IPS DF 6.9 (cell line): Measurements from ENCODE around the gene PNMA8A.

Source experiments
- DNase-seq: peaks from one replicate; pipeline ENCODE4 v3.0.0-alpha.2; 2013; ENCODE audit warnings: low read depth, low spot score
- H3K27ac ChIP-seq: one replicate; pipeline ENCODE4 v1.5.1; 2013; ENCODE audit warnings: low read length, control low read depth
- H3K27me3 ChIP-seq: 2 replicates; pipeline ENCODE4 v1.6.1; 2013; ENCODE audit warnings: mild to moderate bottlenecking, low read length; ENCODE audit not compliant: control insufficient read depth, insufficient read depth
- H3K36me3 ChIP-seq: 2 replicates; pipeline ENCODE4 v1.6.1; 2013; ENCODE audit warnings: low read length; ENCODE audit not compliant: control insufficient read depth, insufficient read depth
- H3K4me1 ChIP-seq: 2 replicates; pipeline ENCODE4 v1.6.1; 2013; ENCODE audit warnings: low read length; ENCODE audit not compliant: control insufficient read depth, insufficient read depth
- H3K4me3 ChIP-seq: 2 replicates; pipeline ENCODE4 v1.5.1; 2013; ENCODE audit warnings: mild to moderate bottlenecking, low read length
- H3K9me3 ChIP-seq: 2 replicates; pipeline ENCODE4 v1.6.1; 2013; ENCODE audit warnings: low read length, inconsistent platforms; ENCODE audit not compliant: control insufficient read depth, insufficient read depth
- WGBS: extraction: QIAGEN DNeasy Blood & Tissue Kit; methylation state at CpG from one replicate; pipeline ENCODE4 v1.1.7; 2013; ENCODE audit warnings: mixed read lengths, missing lambda C conversion rate; ENCODE audit not compliant: insufficient read length, insufficient coverage; 5-methylcytosine and 5-hydroxymethylcytosine counted together

Gene PNMA8A

GRCh38 chr19:46492841-46493235 is 21.5 kb upstream of the PNMA8A start:
- no peak for DNase-seq
- Histone ChIP-seq H3K27me3 (peaks cover 17% of the 10 kb centered on the region; the same call in 1 of the 2 replicates), H3K4me1 (peaks cover 1% of the 10 kb centered on the region), H3K36me3 (no peaks in the 10 kb centered on the region), H3K27ac (no peak overlapping the region), H3K9me3 (no peaks in the 10 kb centered on the region), H3K4me3 (peak overlapping the region; percentile 29; the same call in 1 of the 2 replicates)
- WGBS, result no CpG with 5 or more reads among the region's 17 CpGs

GRCh38 chr19:46491975-46492682 is 20.8 kb upstream of the PNMA8A start:
- Histone ChIP-seq H3K27me3 (peaks cover 17% of the 10 kb centered on the region; the same call in 1 of the 2 replicates), H3K27ac (no peak overlapping the region)

GRCh38 chr19:46490774-46491173 is 19.4 kb upstream of the PNMA8A start:
- H3K4me1 ChIP-seq, result peaks cover 3% of the 10 kb centered on the region
- H3K27ac ChIP-seq, result no peak overlapping the region
- no peak for DNase-seq
- peaks cover 17% of the 10 kb centered on the region; the same call in 1 of the 2 replicates for H3K27me3 ChIP-seq
- H3K9me3 ChIP-seq, result no peaks in the 10 kb centered on the region
- no peak overlapping the region for H3K4me3 ChIP-seq
- no CpG with 5 or more reads among the region's 9 CpGs for WGBS
- H3K36me3 ChIP-seq, result no peaks in the 10 kb centered on the region

More at GRCh38 chr19:46491975-46492682, 20.8 kb upstream of the PNMA8A start:
- WGBS, result no CpG with 5 or more reads among the region's 18 CpGs
- Histone ChIP-seq H3K36me3 (no peaks in the 10 kb centered on the region), H3K9me3 (no peaks in the 10 kb centered on the region), H3K4me3 (no peak overlapping the region), H3K4me1 (peaks cover 3% of the 10 kb centered on the region)
- DNase-seq, result no peak

- no peaks in the 10 kb centered on the region for H3K9me3 ChIP-seq
- no peak for DNase-seq
- peaks cover 17% of the 10 kb centered on the region; the same call in 1 of the 2 replicates for H3K27me3 ChIP-seq
- WGBS, result no CpG with 5 or more reads among the region's 52 CpGs
- peak overlapping the region; percentile 38; the same call in 1 of the 2 replicates for H3K4me3 ChIP-seq
- no peak overlapping the region for H3K27ac ChIP-seq
- no peaks in the 10 kb centered on the region for H3K36me3 ChIP-seq
- H3K4me1 ChIP-seq, result peaks cover 3% of the 10 kb centered on the region
Measured at GRCh38 chr19:46489445-46490272, 18.3 kb upstream of the PNMA8A start.

- Histone ChIP-seq H3K4me1 (peaks cover 3% of the 10 kb centered on the region), H3K27ac (no peak overlapping the region), H3K9me3 (no peaks in the 10 kb centered on the region), H3K4me3 (no peak overlapping the region), H3K27me3 (peaks cover 11% of the 10 kb centered on the region; the same call in 1 of the 2 replicates), H3K36me3 (no peaks in the 10 kb centered on the region)
- WGBS, result no CpG with 5 or more reads among the region's 11 CpGs
- DNase-seq, result no peak
Measured at GRCh38 chr19:46488551-46488950, 17.2 kb upstream of the PNMA8A start.

- no peak for DNase-seq
- H3K27me3 ChIP-seq, result peaks cover 11% of the 10 kb centered on the region; the same call in 1 of the 2 replicates
- no peaks in the 10 kb centered on the region for H3K36me3 ChIP-seq
- H3K4me1 ChIP-seq, result peaks cover 3% of the 10 kb centered on the region
- peak overlapping the region; percentile 1; the same call in 1 of the 2 replicates for H3K4me3 ChIP-seq
- H3K27ac ChIP-seq, result no peak overlapping the region
- H3K9me3 ChIP-seq, result no peaks in the 10 kb centered on the region
- no CpG with 5 or more reads among the region's 38 CpGs for WGBS
Measured at GRCh38 chr19:46487802-46488445, 16.6 kb upstream of the PNMA8A start.

- H3K36me3 ChIP-seq, result no peaks in the 10 kb centered on the region
- H3K27me3 ChIP-seq, result peaks cover 11% of the 10 kb centered on the region; the same call in 1 of the 2 replicates
- peak overlapping the region; percentile 1; the same call in 1 of the 2 replicates for H3K4me3 ChIP-seq
- no peak for DNase-seq
- peaks cover 2% of the 10 kb centered on the region for H3K4me1 ChIP-seq
- no peaks in the 10 kb centered on the region for H3K9me3 ChIP-seq
- WGBS, result no CpG with 5 or more reads among the region's 19 CpGs
- H3K27ac ChIP-seq, result no peak overlapping the region
Measured at GRCh38 chr19:46487178-46487801, 15.9 kb upstream of the PNMA8A start.

GRCh38 chr19:46486358-46486757 is 15.0 kb upstream of the PNMA8A start:
- no CpG with 5 or more reads among the region's 3 CpGs for WGBS
- Histone ChIP-seq H3K4me3 (no peak overlapping the region), H3K27ac (no peak overlapping the region), H3K27me3 (peaks cover 11% of the 10 kb centered on the region; the same call in 1 of the 2 replicates), H3K9me3 (no peaks in the 10 kb centered on the region), H3K4me1 (peaks cover 2% of the 10 kb centered on the region), H3K36me3 (no peaks in the 10 kb centered on the region)
- DNase-seq, result no peak

GRCh38 chr19:46484656-46485055 is 13.3 kb upstream of the PNMA8A start:
- DNase-seq, result no peak
- Histone ChIP-seq H3K4me1 (peaks cover 2% of the 10 kb centered on the region), H3K27ac (no peak overlapping the region), H3K27me3 (peaks cover 10% of the 10 kb centered on the region; the same call in 1 of the 2 replicates), H3K9me3 (no peaks in the 10 kb centered on the region), H3K36me3 (no peaks in the 10 kb centered on the region), H3K4me3 (no peak overlapping the region)
- no CpG with 5 or more reads among the region's 4 CpGs for WGBS

- H3K27ac ChIP-seq, result no peak overlapping the region
- H3K36me3 ChIP-seq, result no peaks in the 10 kb centered on the region
- no peak for DNase-seq
- no peak overlapping the region for H3K4me3 ChIP-seq
- no CpG with 5 or more reads among the region's 3 CpGs for WGBS
- H3K4me1 ChIP-seq, result peaks cover 2% of the 10 kb centered on the region; the same call in 1 of the 2 replicates
- H3K9me3 ChIP-seq, result no peaks in the 10 kb centered on the region
- H3K27me3 ChIP-seq, result no peaks in the 10 kb centered on the region
Measured at GRCh38 chr19:46482631-46483030, 11.3 kb upstream of the PNMA8A start.
